GM19025 (cell line): ENCODE results near the gene EIF4E3.

ENCODE experiments used
- ATAC-seq: cut with Tn5 transposase; IDR thresholded peaks from one replicate; pipeline ENCODE4 v1.9.1; 2021; ENCODE audit warnings: mild to moderate bottlenecking, low read depth, moderate library complexity; ENCODE audit not compliant: unreplicated experiment

EIF4E3 gene

DNA sequence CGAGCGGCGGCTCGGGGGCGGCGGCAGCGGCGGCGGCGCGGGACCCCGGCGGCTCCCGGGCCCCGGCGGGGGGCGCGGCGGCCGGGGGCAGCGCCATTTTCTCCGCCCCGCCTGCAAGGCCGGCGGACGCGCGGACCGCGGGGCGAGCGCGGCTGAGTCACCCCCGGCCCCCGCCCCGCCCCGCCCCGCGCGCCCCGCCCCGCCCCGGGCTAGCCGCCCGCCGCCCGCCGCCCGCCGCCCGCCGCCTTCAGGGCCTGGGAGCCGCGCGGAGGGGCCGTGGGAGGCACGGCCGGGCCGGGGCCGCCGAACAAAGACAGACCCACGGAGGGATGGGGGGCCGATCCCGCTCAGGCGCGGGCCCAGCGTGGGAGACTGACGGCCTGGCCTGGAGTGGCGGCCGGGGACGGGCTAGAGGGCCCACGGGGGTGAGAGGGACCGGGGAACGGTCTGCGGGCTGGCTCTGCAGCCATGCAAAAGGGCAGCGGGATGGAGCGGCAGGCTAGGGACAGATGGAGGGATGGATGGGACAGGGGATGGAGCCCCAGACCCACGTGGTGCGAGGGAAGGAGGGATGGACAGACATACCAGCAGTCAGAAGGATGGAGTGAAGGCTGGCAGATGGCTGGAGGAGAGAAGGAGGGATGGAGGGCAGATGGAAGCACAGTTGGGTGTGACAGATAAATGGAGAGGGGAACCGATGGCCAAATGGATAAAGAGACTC, at the start of gene EIF4E3:
TSS of gene EIF4E3 (minus strand) at position 132 of the 721 bp plus-strand sequence. CDS start at position 97, 35 bp downstream.
- peak; percentile 59 for ATAC-seq

DNA sequence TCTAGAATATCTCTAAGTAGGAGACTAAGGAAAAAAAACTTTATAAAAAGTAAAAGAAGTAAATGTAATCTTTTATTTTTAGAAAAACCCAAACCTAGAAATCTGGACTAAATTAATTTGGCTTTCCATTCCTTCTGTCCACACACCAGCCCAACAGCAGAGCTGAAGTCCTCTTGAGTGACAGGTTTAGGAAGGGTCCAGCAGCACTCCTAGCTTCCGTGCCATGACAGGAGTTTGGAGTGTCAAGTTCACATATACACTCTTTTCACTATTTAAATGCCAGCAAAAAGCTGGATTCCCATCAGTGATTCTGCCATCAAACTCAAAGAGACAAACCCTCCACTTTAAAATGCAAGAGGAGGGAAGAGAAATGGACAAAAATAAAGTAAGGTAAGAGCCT, 46.7 kb upstream of the EIF4E3 start:
- ATAC-seq = no peak

DNA sequence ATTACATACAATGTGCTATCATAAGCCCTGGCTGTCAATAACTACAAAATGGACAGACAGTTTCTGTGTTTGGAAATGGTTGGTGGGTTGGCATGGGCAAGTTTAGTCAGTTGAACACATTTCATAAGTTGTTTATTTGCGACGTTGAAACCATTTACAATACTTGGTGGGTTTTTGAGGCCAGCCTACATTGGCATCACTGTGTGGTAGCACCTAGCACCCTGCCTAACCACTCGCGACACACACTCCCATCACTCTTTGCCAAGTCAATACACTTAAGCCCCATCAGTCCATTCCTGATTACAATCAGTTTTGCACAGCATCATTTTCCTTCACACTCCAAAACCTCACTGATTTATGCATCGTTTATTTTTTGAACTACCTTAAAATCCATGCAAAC, 45.9 kb upstream of the EIF4E3 start:
- ATAC-seq = no peak

DNA sequence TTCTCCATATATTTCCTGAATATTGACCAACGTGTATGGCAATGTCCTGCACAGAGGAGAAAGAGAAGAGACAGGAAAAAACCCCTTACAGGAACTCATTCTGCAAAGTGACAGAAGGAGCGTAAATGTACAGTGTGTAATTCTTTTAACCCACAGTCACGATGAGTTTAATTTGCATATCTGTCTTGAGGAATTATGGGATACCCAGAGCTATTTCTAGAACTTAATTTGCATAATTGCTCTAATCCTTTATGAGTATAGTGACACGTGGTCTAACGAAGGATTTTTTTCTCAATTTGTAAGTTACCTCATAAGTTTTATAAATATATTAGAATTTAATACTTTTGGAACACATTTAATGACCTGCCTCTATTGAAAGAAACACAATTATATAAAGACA, 38.2 kb upstream of the EIF4E3 start:
- no peak for ATAC-seq

DNA sequence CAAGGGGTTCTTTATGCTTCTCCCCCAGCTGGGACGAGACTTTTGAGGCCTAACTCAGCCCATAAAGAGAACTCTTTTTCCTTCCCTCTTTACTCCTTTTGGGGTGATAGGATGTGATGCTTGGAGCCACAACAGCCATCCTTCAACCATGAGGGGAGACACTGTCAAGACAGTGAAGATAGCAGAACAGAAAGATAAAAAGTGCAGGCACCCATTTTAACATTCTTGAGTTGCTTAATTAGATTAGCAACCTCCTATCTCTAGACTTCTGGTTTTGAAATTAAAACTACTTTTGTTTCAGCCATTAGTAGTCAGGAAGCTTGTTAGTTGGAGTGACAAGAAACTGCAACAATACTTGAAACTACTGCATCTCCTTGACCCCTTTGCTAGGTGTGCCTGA, 34.9 kb upstream of the EIF4E3 start:
- ATAC-seq = no peak

DNA sequence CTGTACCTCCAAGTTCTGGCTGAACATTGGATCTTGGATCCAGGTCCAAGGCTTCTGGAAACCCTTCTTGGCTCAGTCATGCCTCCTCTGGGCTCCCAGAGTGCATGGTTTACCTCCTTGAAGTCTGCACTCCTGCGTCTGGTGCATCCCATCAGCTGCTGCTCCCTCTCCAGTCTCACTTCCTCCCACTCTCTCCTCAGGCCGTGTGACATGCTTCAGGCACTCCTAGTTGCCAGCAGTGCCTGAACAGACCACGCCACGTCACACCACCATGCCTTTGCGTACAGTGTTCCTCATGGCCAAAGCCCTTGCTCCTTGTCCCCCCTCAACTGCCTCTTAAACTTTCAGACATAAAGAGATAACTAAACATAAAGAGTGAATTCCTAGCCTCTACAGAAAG, 34.2 kb upstream of the EIF4E3 start:
- no peak for ATAC-seq

DNA sequence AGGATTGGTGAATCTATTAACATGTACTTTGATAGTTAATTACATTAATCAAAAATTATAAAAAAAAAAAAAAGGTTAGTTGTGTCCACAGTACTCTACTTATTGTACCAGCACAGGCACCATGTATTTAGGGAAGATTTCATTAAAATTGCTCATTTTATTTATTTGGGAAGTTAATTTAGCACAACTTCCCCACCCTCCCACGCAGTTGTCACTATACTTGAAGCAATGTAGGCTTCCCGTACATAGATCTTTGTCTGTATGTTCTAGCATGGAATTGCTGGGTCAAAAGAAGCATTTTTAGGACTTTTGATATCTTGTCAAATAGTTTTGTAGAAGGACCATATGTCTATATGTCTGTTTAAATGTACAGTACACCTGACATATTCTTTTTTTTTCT, 32.9 kb upstream of the EIF4E3 start:
- ATAC-seq = no peak

DNA sequence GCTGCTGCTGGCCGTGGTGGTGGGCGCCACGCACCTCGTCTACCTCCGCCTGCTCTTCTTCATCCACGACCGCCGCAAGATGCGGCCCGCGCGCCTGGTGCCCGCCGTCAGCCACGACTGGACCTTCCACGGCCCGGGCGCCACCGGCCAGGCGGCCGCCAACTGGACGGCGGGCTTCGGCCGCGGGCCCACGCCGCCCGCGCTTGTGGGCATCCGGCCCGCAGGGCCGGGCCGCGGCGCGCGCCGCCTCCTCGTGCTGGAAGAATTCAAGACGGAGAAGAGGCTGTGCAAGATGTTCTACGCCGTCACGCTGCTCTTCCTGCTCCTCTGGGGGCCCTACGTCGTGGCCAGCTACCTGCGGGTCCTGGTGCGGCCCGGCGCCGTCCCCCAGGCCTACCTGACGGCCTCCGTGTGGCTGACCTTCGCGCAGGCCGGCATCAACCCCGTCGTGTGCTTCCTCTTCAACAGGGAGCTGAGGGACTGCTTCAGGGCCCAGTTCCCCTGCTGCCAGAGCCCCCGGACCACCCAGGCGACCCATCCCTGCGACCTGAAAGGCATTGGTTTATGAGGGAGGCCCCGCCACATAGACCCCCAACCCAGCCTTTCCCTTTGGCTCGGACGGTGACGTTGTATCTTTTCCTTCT, 29.5 kb upstream of the EIF4E3 start:
- no peak for ATAC-seq

DNA sequence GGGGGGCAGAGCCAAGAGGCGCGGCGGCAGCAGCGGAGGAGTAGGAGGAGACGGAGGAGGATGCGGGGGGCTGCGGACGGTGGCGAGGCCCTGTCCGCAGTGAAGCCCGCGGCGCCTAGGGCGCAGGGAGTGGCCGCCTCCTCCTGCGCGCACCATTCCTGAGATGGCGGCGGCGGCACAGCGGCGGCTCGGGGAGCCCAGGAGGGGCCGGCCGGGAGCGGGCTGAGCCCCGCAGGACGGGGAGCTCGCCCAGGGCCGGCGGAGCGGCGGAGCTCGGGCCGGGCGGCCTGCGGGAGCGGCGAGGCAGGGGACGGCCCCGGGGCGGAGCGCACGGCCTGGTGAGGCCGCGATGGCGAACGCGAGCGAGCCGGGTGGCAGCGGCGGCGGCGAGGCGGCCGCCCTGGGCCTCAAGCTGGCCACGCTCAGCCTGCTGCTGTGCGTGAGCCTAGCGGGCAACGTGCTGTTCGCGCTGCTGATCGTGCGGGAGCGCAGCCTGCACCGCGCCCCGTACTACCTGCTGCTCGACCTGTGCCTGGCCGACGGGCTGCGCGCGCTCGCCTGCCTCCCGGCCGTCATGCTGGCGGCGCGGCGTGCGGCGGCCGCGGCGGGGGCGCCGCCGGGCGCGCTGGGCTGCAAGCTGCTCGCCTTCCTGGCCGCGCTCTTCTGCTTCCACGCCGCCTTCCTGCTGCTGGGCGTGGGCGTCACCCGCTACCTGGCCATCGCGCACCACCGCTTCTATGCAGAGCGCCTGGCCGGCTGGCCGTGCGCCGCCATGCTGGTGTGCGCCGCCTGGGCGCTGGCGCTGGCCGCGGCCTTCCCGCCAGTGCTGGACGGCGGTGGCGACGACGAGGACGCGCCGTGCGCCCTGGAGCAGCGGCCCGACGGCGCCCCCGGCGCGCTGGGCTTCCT, 28.8 kb upstream of the EIF4E3 start, which contains the start of gene GPR27:
TSS of gene GPR27 (plus strand) at position 155 of the 909 bp plus-strand sequence. CDS start at position 350, 195 bp downstream.
- no peak for ATAC-seq

DNA sequence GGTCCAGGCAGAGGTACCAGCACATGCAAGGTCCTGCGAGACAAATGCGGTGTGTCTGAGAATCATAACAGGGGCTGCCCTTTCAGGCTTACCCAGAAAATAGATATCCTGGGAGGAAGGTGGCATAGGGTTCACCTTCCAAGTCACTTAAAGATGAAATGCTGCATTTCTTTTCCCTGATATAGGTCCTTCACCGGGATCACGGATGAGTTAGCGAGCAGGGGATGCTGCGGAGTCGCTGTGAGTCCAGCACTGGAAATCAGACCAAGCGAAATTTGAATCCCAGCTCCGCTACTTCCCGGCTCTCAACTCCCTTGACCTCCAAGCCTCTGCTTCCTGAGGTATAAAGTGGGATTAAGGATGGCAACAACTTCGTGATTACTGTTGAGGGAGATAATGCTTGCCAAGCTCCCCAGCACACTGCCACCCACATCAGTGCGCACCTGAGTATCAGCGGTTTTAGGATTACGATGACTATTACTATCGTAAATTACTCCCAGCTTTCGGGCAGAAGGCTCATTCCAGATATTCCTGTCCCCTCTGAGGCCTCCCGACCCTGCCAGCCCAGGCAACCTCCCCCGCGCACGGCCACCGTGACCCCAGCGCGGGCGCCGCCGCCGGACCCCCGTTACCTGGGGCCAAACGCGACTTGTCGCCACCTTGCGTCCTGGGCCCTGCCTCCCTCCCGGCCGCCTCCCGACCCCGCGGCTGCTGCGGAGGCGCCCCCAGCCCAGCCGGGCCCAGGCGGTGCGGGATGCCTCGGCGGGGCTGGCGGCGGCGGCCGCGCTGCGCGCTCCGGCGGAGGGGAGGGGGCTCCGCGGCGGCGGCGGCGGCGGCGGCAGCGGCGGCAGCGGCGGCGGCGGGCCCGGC, 27.9 kb upstream of the EIF4E3 start:
- ATAC-seq = no peak

DNA sequence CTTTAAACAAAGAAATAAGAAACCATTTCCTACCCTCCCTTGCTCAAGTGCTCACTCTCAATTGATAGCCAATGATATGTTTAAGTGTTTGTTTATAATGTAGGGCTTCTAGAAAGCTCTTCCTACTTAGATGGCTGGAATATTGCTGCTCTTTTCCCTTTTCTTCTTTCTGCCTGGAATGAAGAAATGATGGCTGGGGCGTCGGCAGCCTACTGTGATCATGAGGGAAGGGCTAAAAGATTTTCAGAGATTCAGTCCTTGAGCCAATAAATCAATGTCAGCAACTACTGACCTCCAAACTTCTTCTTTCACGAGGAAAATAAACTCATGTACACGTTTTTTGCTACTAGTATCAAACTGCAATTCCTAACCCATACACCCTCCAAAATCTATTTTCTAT, 26.4 kb upstream of the EIF4E3 start:
- ATAC-seq = no peak

DNA sequence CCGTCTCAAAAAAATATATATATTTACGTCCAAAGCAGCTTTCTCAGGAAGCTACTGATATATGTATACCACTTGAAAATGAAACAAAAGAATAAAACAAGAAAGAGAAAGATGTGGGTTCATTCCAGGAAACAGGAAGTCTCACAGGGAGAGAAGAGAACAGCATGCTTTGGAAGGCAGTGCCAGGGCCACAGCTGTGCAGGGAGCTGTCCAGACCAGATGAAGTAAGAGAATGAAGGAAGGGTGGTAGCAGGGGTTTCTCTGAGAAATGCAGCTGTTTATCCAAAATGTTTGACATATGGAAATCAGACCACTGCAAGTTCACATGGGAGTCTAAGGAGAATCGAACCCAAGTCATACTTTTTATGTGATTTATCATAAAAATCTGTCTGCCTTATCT, 19.5 kb upstream of the EIF4E3 start:
- ATAC-seq = no peak

DNA sequence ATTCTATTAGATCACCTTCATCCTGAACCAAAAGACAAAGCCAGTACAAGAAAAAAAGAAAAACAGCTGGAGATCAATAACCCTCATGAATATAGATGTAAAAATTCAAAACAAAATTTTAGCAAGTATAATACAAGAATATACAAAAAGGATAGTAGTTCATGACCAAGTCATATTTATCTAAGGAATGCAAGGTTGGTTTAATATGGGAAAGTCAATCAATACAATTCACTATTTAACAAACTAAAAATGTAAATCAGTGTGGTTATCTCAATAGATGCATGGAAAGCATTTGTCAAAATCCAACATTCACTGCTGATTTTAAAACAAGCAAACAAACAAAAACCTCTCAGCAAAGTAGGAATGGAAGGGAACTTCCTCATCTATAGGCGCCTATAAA, 17.4 kb upstream of the EIF4E3 start:
- ATAC-seq = no peak

DNA sequence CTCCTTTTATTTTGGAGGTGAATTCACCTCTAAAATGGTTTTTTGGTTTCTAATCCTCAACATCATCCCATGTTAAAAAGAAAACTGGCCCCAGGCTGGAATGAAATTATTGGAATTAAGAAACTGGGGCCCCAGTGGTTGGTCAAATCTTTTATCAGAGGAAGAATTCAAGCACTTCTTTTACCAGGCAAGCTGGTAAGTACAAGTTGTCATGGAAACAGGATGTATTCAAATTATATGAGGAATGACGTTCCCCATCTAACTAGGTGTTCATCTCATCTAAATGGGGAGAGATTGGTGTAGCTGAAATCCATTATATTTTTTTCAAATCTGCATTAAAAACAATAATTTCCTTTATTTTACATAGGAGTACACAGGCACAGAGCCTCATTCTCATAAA, 9.7 kb upstream of the EIF4E3 start:
- ATAC-seq = no peak

DNA sequence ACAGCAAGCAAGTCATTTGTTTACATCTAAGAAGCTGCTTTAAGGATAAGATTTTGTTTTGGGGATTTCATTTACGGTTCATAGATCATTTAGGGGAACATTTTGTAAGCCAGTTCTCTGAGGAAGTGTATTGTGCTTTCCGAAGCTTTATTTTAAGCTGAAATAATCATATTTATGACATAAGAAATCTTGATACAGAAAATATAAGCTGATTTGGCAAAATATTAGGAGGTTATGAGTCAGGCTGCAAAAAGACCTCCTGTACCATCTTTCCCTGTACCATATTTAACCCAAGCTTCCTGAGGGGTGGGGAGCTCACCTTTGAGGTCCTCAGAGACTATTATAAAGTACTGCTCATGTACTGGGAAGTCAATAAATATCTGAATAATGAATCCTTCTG, 8.1 kb upstream of the EIF4E3 start:
- no peak for ATAC-seq

DNA sequence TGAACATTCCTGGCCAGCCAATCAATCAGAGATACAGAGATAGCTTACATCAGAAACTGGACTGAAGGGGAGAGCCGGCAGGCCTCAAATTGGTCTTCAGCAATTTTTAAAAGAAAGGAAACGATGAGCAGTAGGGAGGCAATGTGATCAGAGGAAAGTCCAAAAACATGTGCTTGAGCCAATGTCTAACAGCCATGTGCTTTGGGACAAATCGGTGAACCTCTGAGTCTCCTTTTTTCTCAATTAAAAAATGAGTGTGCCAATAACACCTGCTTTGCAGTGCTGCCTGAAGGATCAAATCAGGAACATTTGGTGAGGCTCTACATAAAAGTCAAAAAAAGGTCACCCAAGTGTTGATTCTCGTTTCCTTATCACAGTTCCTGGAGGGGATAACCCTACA, 7.4 kb upstream of the EIF4E3 start:
- no peak for ATAC-seq

DNA sequence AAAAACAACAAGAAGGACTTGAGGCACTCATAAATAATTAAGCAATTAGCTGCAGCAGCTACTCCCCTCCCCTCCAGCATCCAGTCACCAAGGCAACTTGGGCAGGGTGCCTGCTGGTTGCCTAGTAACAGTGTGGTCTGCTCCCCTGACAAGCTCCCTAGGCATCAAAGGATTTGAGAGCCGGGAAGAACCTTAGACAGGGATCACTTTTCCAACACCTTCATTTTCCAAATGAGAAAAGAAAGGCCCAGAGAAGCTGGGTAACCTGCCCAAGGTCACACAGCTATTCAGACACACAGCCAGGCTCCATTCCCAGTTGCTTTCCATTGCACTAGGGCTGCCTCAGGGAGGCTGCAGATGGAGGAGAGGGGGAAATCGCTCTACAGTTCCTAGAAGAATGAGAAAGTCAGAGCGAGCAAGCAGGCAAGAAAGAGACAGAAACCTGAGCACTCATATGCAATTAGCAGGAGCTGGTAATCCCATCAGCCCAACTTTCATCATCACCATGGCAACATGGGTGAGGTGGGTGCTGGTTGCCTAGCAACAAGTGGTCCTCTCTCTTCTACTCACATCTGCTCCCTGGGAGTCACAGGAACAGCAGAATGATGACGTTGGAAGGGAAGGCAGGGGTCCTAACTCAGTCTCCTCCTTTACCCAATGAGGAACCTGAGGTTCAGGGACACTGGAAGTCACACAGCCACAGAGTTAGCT, 3.6 kb upstream of the EIF4E3 start:
- ATAC-seq = no peak

DNA sequence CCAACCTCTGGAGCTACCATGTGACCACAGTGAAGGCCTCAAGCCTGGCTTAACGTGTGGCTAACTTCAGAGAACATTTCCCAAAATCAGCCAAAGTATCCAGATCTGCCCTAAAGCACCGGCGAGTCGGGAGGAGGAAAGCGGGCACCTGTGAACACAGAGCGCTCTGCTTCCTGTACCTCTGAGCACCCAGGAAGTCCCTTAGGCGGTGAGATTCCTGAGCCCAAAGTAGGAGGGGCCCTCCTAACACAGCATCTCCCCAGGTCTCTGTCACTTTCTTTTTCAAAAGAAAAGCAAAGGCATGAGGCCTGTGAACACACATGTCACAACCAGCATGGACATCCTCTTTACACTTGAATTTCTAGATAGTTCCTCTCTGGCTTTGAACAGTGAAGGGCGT, 944 bp upstream of the EIF4E3 start:
- ATAC-seq = no peak

DNA sequence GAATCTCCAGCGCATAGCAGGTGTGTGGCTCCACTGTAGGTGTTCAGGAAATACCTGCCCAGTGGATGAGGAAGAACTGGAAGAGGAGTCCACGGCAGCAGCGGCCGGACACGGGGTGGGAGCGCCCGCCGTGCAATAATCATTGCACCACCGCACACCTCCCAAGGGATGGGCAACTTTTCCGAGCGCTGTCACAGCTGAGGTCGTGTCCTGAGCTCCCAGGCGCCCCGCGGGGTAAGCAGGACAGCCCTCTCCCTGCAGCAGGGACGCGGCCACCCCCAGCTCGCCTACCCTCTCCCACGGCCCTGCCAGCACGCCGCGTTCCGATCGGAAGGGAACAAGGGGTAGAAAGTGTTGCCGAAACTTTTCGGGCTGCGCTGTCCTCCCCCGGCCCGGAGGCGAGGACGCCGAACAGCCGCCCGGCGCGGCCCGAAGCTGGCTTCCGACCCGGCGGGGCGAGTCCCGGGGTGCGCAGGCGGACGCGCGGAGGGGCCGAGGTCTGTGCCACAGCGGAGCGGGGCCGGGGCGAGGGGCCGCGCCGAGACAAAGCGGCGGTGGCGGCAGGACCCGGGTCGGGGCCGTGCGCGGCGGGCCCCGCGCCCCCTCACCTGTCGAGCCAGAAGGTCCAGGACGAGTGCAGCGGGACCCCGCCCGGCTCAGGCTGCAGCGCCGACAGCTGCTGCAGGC, 475 bp downstream of the EIF4E3 start:
- peak; percentile 43 for ATAC-seq
